NT2/D1 (cell line): ENCODE measurements around the gene FGF10.

ENCODE experiments used
- SUZ12 ChIP-seq: IDR thresholded peaks from 2 replicates; pipeline ENCODE4 v1.6.1; 2011; ENCODE audit not compliant: insufficient read length, insufficient read depth; ENCODE audit errors: extremely low read depth
- ZNF274 ChIP-seq: IDR thresholded peaks from 2 replicates; pipeline ENCODE4 v1.6.1; 2011; ENCODE audit warnings: mild to moderate bottlenecking, low read depth, low read length

DNA sequence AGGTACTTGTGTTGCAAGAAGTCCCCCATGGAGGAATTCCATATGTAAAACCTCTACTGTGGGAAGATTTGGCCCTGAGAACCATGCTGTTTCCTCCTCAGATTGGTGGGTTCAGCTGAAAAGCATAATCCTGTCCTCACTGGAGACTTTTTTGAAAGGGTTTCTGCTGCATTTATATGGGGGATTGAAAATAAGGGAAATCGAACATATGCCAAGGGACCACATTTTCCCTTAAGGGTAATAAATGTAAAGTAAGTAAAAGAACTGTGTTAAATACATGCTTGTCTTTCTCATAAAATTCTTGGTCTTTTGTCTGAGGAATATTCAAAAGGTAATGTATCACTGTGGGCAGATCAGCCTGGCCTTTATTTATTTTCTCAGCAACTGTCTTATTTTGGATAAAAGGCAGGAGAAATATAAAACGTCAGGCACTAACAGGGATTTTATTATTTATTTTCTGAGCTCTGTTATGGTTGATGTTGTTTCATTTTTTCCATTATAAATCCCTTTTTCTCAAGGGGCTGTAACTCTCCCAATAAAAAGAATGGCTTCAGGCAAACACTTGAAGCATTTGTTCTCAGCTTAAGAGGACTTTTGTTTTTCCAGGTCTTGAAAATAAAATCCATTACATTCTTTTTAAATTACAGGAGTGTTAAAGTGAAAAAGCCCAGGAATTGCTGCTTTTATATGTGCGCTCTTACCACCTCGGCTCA lies 131.4 kb downstream of the FGF10 start:
- TF ChIP-seq ZNF274 (no peak), SUZ12 (no peak)
